H9 (cell line): Measurements from ENCODE around the gene ACADSB. TPM values are rescaled to one million over a fixed set of nuclear protein-coding genes. Genes with fewer than 3 reads are reported as not detected.

Source experiments
- DNase-seq: peaks from one replicate; pipeline ENCODE4 v3.0.0-alpha.2; 2017
- H2AFZ ChIP-seq: one replicate; pipeline ENCODE4 v1.6.1; 2013; ENCODE audit warnings: mild to moderate bottlenecking, low read length, control low read depth, moderate library complexity
- H2AK5ac ChIP-seq: 2 replicates; pipeline ENCODE4 v1.6.1; 2013; ENCODE audit warnings: low read length, control low read depth, mixed read lengths; ENCODE audit not compliant: insufficient read length
- H2BK120ac ChIP-seq: one replicate; pipeline ENCODE4 v1.6.1; 2013; ENCODE audit warnings: low read depth, mild to moderate bottlenecking, low read length, control low read depth, inconsistent platforms; ENCODE audit not compliant: poor library complexity, severe bottlenecking
- H2BK12ac ChIP-seq: 2 replicates; pipeline ENCODE4 v1.6.1; 2013; ENCODE audit warnings: low read length, control low read depth, mixed read lengths, low read depth; ENCODE audit not compliant: insufficient read length
- H2BK15ac ChIP-seq: 2 replicates; pipeline ENCODE4 v1.6.1; 2013; ENCODE audit warnings: low read depth, low read length, control low read depth
- H2BK20ac ChIP-seq: one replicate; pipeline ENCODE4 v1.6.1; 2013; ENCODE audit warnings: low read depth, mild to moderate bottlenecking, low read length, control low read depth, inconsistent platforms; ENCODE audit not compliant: poor library complexity, severe bottlenecking
- H2BK5ac ChIP-seq: 2 replicates; pipeline ENCODE4 v1.6.1; 2013; ENCODE audit warnings: low read length, control low read depth, mixed read lengths; ENCODE audit not compliant: insufficient read length
- H3K14ac ChIP-seq: 2 replicates; pipeline ENCODE4 v1.6.1; 2013; ENCODE audit warnings: low read length, control low read depth; ENCODE audit not compliant: insufficient read depth
- H3K18ac ChIP-seq: 2 replicates; pipeline ENCODE4 v1.6.1; 2013; ENCODE audit warnings: low read depth, mild to moderate bottlenecking, mixed read lengths, low read length, control low read depth; ENCODE audit not compliant: insufficient read length
- H3K23ac ChIP-seq: 2 replicates; pipeline ENCODE4 v1.6.1; 2013; ENCODE audit warnings: low read length, control low read depth, mixed read lengths, low read depth; ENCODE audit not compliant: insufficient read length
- H3K23me2 ChIP-seq: 2 replicates; pipeline ENCODE4 v1.6.1; 2013; ENCODE audit warnings: low read depth, mild to moderate bottlenecking, mixed read lengths, low read length, control low read depth; ENCODE audit not compliant: insufficient read length, poor library complexity, severe bottlenecking
- H3K27ac ChIP-seq: 2 replicates; pipeline ENCODE4 v1.5.1; 2013; ENCODE audit warnings: low read length, control low read depth, mixed read lengths, low read depth; ENCODE audit not compliant: insufficient read length
- H3K27me3 ChIP-seq: 2 replicates; pipeline ENCODE4 v1.6.1; 2013; ENCODE audit warnings: low read length, control low read depth, inconsistent platforms; ENCODE audit not compliant: insufficient read depth
- H3K4ac ChIP-seq: 2 replicates; pipeline ENCODE4 v1.6.1; 2013; ENCODE audit warnings: low read depth, mild to moderate bottlenecking, control low read depth, inconsistent platforms, low read length, moderate library complexity
- H3K4me1 ChIP-seq: 2 replicates; pipeline ENCODE4 v1.6.1; 2013; ENCODE audit warnings: low read length, control low read depth, inconsistent platforms; ENCODE audit not compliant: insufficient read depth
- H3K4me2 ChIP-seq: 2 replicates; pipeline ENCODE4 v1.6.1; 2013; ENCODE audit warnings: low read length, control low read depth, mixed read lengths; ENCODE audit not compliant: insufficient read length, insufficient read depth
- H3K56ac ChIP-seq: 2 replicates; pipeline ENCODE4 v1.6.1; 2013; ENCODE audit warnings: low read depth, mild to moderate bottlenecking, mixed read lengths, low read length, control low read depth; ENCODE audit not compliant: insufficient read length
- H3K79me1 ChIP-seq: 2 replicates; pipeline ENCODE4 v1.6.1; 2013; ENCODE audit warnings: low read depth, mild to moderate bottlenecking, moderate library complexity, low read length, control low read depth, inconsistent platforms; ENCODE audit not compliant: insufficient read depth, poor library complexity, severe bottlenecking
- H3K79me2 ChIP-seq: 2 replicates; pipeline ENCODE4 v1.6.1; 2013; ENCODE audit warnings: low read length, control low read depth, inconsistent platforms; ENCODE audit not compliant: insufficient read depth
- H3K9ac ChIP-seq: 2 replicates; pipeline ENCODE4 v1.6.1; 2013; ENCODE audit warnings: low read length, control low read depth, mixed read lengths; ENCODE audit not compliant: insufficient read length; ENCODE audit errors: extremely low read depth
- H3K9me3 ChIP-seq: one replicate; pipeline ENCODE4 v1.6.1; 2013; ENCODE audit warnings: low read depth, low read length, inconsistent platforms; ENCODE audit not compliant: control insufficient read depth
- H3T11ph ChIP-seq: one replicate; pipeline ENCODE4 v1.6.1; 2013; ENCODE audit warnings: mild to moderate bottlenecking, low read length, control low read depth, inconsistent platforms
- H4K20me1 ChIP-seq: one replicate; pipeline ENCODE4 v1.6.1; 2013; ENCODE audit not compliant: control insufficient read depth, insufficient read length, insufficient read depth
- H4K5ac ChIP-seq: 2 replicates; pipeline ENCODE4 v1.6.1; 2013; ENCODE audit warnings: low read depth, mild to moderate bottlenecking, mixed read lengths, low read length, control low read depth; ENCODE audit not compliant: insufficient read length
- H4K8ac ChIP-seq: replicated peaks from 2 replicates; pipeline ENCODE4 v1.6.1; 2013; ENCODE audit warnings: low read length, control low read depth, mixed read lengths, low read depth; ENCODE audit not compliant: insufficient read length
- H4K91ac ChIP-seq: 2 replicates; pipeline ENCODE4 v1.6.1; 2013; ENCODE audit warnings: low read depth, mild to moderate bottlenecking, moderate library complexity, mixed read lengths, low read length, control low read depth; ENCODE audit not compliant: insufficient read length
- H3K27ac Mint-ChIP-seq, 3 experiments: 2 replicates in 2 of 3; 3 replicates in 1 of 3; pipeline ENCODE4 v1.8.0; 2020 to 2021; ENCODE audit warnings: mixed read lengths in 3 of 3, mild to moderate bottlenecking in 1 of 3, moderate library complexity in 1 of 3
- H3K27me3 Mint-ChIP-seq: 2 replicates; pipeline ENCODE4 v1.8.0; 2021; ENCODE audit warnings: low read depth, mild to moderate bottlenecking, moderate library complexity, mixed read lengths
- H3K36me3 Mint-ChIP-seq, 3 experiments: 2 replicates in 2 of 3; 3 replicates in 1 of 3; pipeline ENCODE4 v1.8.0; 2020 to 2021; ENCODE audit warnings: low read depth in 3 of 3, mixed read lengths in 3 of 3; ENCODE audit not compliant: insufficient read depth in 1 of 3
- H3K4me1 Mint-ChIP-seq, 2 experiments: 2 replicates each; pipeline ENCODE4 v1.8.0; 2020; ENCODE audit warnings: mixed read lengths in 2 of 2
- H3K4me3 Mint-ChIP-seq, 2 experiments: 2 replicates in 1 of 2; 3 replicates in 1 of 2; pipeline ENCODE4 v1.8.0; 2020 to 2021; ENCODE audit warnings: mild to moderate bottlenecking in 2 of 2, mixed read lengths in 2 of 2, moderate library complexity in 1 of 2
- H3K9me3 Mint-ChIP-seq, 2 experiments: 2 replicates in 1 of 2; 3 replicates in 1 of 2; pipeline ENCODE4 v1.8.0; 2020; ENCODE audit warnings: mild to moderate bottlenecking in 2 of 2, mixed read lengths in 2 of 2, moderate library complexity in 1 of 2
- WGBS: extraction: QIAGEN DNeasy Blood & Tissue Kit; methylation state at CpG from one replicate; pipeline ENCODE4 v1.1.7; 2013; ENCODE audit warnings: missing lambda C conversion rate, low lambda C conversion rate, mixed read lengths; ENCODE audit not compliant: insufficient read length; ENCODE audit errors: extremely low coverage; 5-methylcytosine and 5-hydroxymethylcytosine counted together
- total RNA-seq: library from RNA; stranded (reverse); gene quantifications from 2 replicates; pipeline ENCODE4 v1.2.1, GENCODE V29; 2021
- TF ChIP-seq, protein P1 (sequence below): fragments of 200-600 bp; sonication (generic); conservative IDR thresholded peaks from 3 replicates; pipeline ENCODE4 v1.8.0; 2021; ENCODE audit warnings: antibody characterized with exemption, mild to moderate bottlenecking

The ACADSB gene
- total RNA-seq, 1 experiment from 2014 or later = 35.1 TPM

DNA sequence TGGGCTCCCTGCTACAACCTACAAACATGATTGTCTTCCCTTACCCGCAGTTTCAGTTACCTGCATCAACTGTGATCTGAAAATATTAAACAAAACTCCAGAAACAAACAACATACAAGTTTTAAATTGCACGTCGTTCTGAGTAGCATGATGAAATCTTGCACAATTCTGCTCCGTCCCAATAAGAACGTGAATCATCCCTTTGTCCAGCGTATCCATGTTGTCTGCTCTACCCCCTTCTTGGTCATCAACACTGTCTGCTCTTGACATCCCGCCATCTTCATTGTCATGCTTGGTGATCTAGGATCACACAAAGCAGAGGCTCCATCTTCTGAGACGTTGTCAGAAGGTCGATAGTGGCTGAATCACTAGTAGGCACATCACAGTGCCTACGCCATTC, 53.9 kb downstream of the ACADSB start:
- no peak overlapping the region for H3K27ac Mint-ChIP-seq
- H2AK5ac ChIP-seq = no peak overlapping the region
- H3K9me3 Mint-ChIP-seq = peaks cover 3 to 6% of the 10 kb centered on the region in 2 experiments; a peak in 3 of 5 replicates
- no CpG with 5 or more reads among the region's 10 CpGs for WGBS
- H3K23me2 ChIP-seq = no peaks in the 10 kb centered on the region
- peaks cover 3% of the 10 kb centered on the region for H3K27me3 Mint-ChIP-seq
- H3K14ac ChIP-seq = no peak overlapping the region
- no peak overlapping the region for H2BK20ac ChIP-seq
- no peak overlapping the region for H4K8ac ChIP-seq
- no peak overlapping the region for H2BK120ac ChIP-seq
- H2BK5ac ChIP-seq = no peak overlapping the region
- no peaks in the 10 kb centered on the region for H3K79me1 ChIP-seq
- H3K23ac ChIP-seq = no peak overlapping the region
- no peak overlapping the region for H3T11ph ChIP-seq
- no peaks in the 10 kb centered on the region for H4K20me1 ChIP-seq
- H3K4me1 ChIP-seq = no peaks in the 10 kb centered on the region
- no peak overlapping the region for H3K9ac ChIP-seq
- DNase-seq = no peak
- no peak overlapping the region for H3K27ac ChIP-seq
- H2BK15ac ChIP-seq = no peak overlapping the region
- 0 out of 4 replicates have a peak, but pooled peaks cover 0 to 3% of the 10 kb centered on the region in 2 experiments for H3K4me1 Mint-ChIP-seq
- H3K79me2 ChIP-seq = no peaks in the 10 kb centered on the region
- H2BK12ac ChIP-seq = no peak overlapping the region
- no peak overlapping the region for H4K91ac ChIP-seq
- no peaks in the 10 kb centered on the region for H3K27me3 ChIP-seq
- H3K4me2 ChIP-seq = no peak overlapping the region
- no peaks in the 10 kb centered on the region for H3K36me3 Mint-ChIP-seq
- no peak overlapping the region for H3K4ac ChIP-seq
- TF ChIP-seq, protein P1, sequence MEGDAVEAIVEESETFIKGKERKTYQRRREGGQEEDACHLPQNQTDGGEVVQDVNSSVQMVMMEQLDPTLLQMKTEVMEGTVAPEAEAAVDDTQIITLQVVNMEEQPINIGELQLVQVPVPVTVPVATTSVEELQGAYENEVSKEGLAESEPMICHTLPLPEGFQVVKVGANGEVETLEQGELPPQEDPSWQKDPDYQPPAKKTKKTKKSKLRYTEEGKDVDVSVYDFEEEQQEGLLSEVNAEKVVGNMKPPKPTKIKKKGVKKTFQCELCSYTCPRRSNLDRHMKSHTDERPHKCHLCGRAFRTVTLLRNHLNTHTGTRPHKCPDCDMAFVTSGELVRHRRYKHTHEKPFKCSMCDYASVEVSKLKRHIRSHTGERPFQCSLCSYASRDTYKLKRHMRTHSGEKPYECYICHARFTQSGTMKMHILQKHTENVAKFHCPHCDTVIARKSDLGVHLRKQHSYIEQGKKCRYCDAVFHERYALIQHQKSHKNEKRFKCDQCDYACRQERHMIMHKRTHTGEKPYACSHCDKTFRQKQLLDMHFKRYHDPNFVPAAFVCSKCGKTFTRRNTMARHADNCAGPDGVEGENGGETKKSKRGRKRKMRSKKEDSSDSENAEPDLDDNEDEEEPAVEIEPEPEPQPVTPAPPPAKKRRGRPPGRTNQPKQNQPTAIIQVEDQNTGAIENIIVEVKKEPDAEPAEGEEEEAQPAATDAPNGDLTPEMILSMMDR = no peak
- H3K9me3 ChIP-seq = no peaks in the 10 kb centered on the region
- no peak overlapping the region for H3K4me3 Mint-ChIP-seq
- H2AFZ ChIP-seq = no peak overlapping the region
- H4K5ac ChIP-seq = no peak overlapping the region
- no peak overlapping the region for H3K56ac ChIP-seq
- no peak overlapping the region for H3K18ac ChIP-seq
